IgD-negative memory B cell (primary cell): ENCODE data around the gene KCNQ1. TPM values are rescaled to one million over a fixed set of nuclear protein-coding genes. Genes with fewer than 3 reads are reported as not detected.

Source experiments
- H3K27ac Mint-ChIP-seq, 3 donors: one replicate each; pipeline ENCODE4 v1.8.0; 2020 to 2022; ENCODE audit warnings: mild to moderate bottlenecking in 3 of 3, mixed read lengths in 3 of 3, moderate library complexity in 1 of 3
- H3K27me3 Mint-ChIP-seq: one replicate; pipeline ENCODE4 v1.8.0; 2021; ENCODE audit warnings: mixed read lengths
- H3K36me3 Mint-ChIP-seq: one replicate; pipeline ENCODE4 v1.8.0; 2020; ENCODE audit warnings: mild to moderate bottlenecking, mixed read lengths
- H3K4me1 Mint-ChIP-seq, 3 donors: one replicate each; pipeline ENCODE4 v1.8.0; 2020 to 2022; ENCODE audit warnings: mixed read lengths in 3 of 3, mild to moderate bottlenecking in 1 of 3
- H3K4me3 Mint-ChIP-seq, 4 donors: one replicate each; pipeline ENCODE4 v1.8.0; 2020 to 2022; ENCODE audit warnings: mild to moderate bottlenecking in 4 of 4, mixed read lengths in 4 of 4, moderate library complexity in 3 of 4
- H3K9me3 Mint-ChIP-seq, 3 donors: one replicate each; pipeline ENCODE4 v1.8.0; 2020 to 2021; ENCODE audit warnings: mixed read lengths in 3 of 3, mild to moderate bottlenecking in 1 of 3
- polyA plus RNA-seq: library from polyadenylated mRNA; unstranded; fragments of 300-500 nt; fragmentation: Illumina TruSeq; gene quantifications from one replicate; pipeline ENCODE4 v1.2.3, GENCODE V29; 2021

Gene KCNQ1
- polyA plus RNA-seq, 1 donor from 2014 or later: 20.5 TPM

- Mint-ChIP-seq H3K9me3 (no peaks in the 10 kb centered on the region), H3K4me3 (peak overlapping the region in 2 of 4 donors; percentile 30 to 48), H3K4me1 (peaks cover 3 to 8% (median 7%) of the 10 kb centered on the region in 3 donors), H3K27ac (peak overlapping the region in 2 of 3 donors; percentile 23 to 78), H3K36me3 (no peaks in the 10 kb centered on the region), H3K27me3 (no peaks in the 10 kb centered on the region)
Observed at GRCh38 chr11:2404735-2405196, 40.0 kb upstream of the KCNQ1 start.

- no peaks in the 10 kb centered on the region for H3K9me3 Mint-ChIP-seq
- H3K27ac Mint-ChIP-seq: peak overlapping the region in 1 of 3 donors; percentile 43
- no peaks in the 10 kb centered on the region for H3K27me3 Mint-ChIP-seq
- H3K4me1 Mint-ChIP-seq: peaks cover 0 to 4% (median 2%) of the 10 kb centered on the region in 3 donors
- no peak overlapping the region for H3K4me3 Mint-ChIP-seq
- H3K36me3 Mint-ChIP-seq: no peaks in the 10 kb centered on the region
Observed at GRCh38 chr11:2406451-2406850, 38.4 kb upstream of the KCNQ1 start.

GRCh38 chr11:2406878-2407410 lies 37.9 kb upstream of the KCNQ1 start:
- no peaks in the 10 kb centered on the region for H3K27me3 Mint-ChIP-seq
- H3K27ac Mint-ChIP-seq: peak overlapping the region in 1 of 3 donors; percentile 43
- no peak overlapping the region for H3K4me3 Mint-ChIP-seq
- H3K9me3 Mint-ChIP-seq: no peaks in the 10 kb centered on the region
- H3K36me3 Mint-ChIP-seq: no peaks in the 10 kb centered on the region
- H3K4me1 Mint-ChIP-seq: peaks cover 0 to 2% (median 2%) of the 10 kb centered on the region in 3 donors

- peaks cover 0 to 2% (median 0%) of the 10 kb centered on the region in 3 donors for H3K4me1 Mint-ChIP-seq
- no peaks in the 10 kb centered on the region for H3K36me3 Mint-ChIP-seq
- H3K9me3 Mint-ChIP-seq: no peaks in the 10 kb centered on the region
- H3K27me3 Mint-ChIP-seq: no peaks in the 10 kb centered on the region
- peak overlapping the region in 1 of 3 donors; percentile 74 for H3K27ac Mint-ChIP-seq
- H3K4me3 Mint-ChIP-seq: peak overlapping the region in 1 of 4 donors; percentile 17
Observed at GRCh38 chr11:2408671-2409070, 36.1 kb upstream of the KCNQ1 start.

- Mint-ChIP-seq H3K27ac (peak overlapping the region in 1 of 3 donors; percentile 74), H3K36me3 (no peaks in the 10 kb centered on the region), H3K4me3 (no peak overlapping the region), H3K4me1 (peaks cover 0 to 2% (median 0%) of the 10 kb centered on the region in 3 donors), H3K27me3 (no peaks in the 10 kb centered on the region), H3K9me3 (no peaks in the 10 kb centered on the region)
Observed at GRCh38 chr11:2409126-2409525, 35.7 kb upstream of the KCNQ1 start.

- Mint-ChIP-seq H3K27me3 (no peaks in the 10 kb centered on the region), H3K4me1 (peaks cover 0 to 2% (median 0%) of the 10 kb centered on the region in 3 donors), H3K4me3 (no peak overlapping the region), H3K9me3 (no peaks in the 10 kb centered on the region), H3K27ac (no peak overlapping the region), H3K36me3 (no peaks in the 10 kb centered on the region)
Observed at GRCh38 chr11:2409611-2410468, 35.0 kb upstream of the KCNQ1 start.

GRCh38 chr11:2410616-2411015 lies 34.2 kb upstream of the KCNQ1 start:
- Mint-ChIP-seq H3K4me1 (peaks cover 0 to 2% (median 0%) of the 10 kb centered on the region in 3 donors), H3K9me3 (no peaks in the 10 kb centered on the region), H3K27ac (no peak overlapping the region), H3K4me3 (no peak overlapping the region), H3K27me3 (no peaks in the 10 kb centered on the region), H3K36me3 (no peaks in the 10 kb centered on the region)

GRCh38 chr11:2411446-2412305 lies 33.1 kb upstream of the KCNQ1 start:
- H3K36me3 Mint-ChIP-seq: no peaks in the 10 kb centered on the region
- H3K4me3 Mint-ChIP-seq: no peak overlapping the region
- H3K9me3 Mint-ChIP-seq: no peaks in the 10 kb centered on the region
- H3K4me1 Mint-ChIP-seq: peaks cover 0 to 2% (median 0%) of the 10 kb centered on the region in 3 donors
- no peak overlapping the region for H3K27ac Mint-ChIP-seq
- H3K27me3 Mint-ChIP-seq: no peaks in the 10 kb centered on the region

- no peaks in the 10 kb centered on the region for H3K9me3 Mint-ChIP-seq
- H3K4me3 Mint-ChIP-seq: no peak overlapping the region
- H3K27me3 Mint-ChIP-seq: no peaks in the 10 kb centered on the region
- H3K27ac Mint-ChIP-seq: no peak overlapping the region
- H3K4me1 Mint-ChIP-seq: peaks cover 0 to 2% (median 0%) of the 10 kb centered on the region in 3 donors
- H3K36me3 Mint-ChIP-seq: no peaks in the 10 kb centered on the region
Observed at GRCh38 chr11:2412323-2412722, 32.5 kb upstream of the KCNQ1 start.

GRCh38 chr11:2413742-2414579 lies 30.8 kb upstream of the KCNQ1 start:
- Mint-ChIP-seq H3K4me1 (no peaks in the 10 kb centered on the region), H3K36me3 (no peaks in the 10 kb centered on the region), H3K9me3 (no peaks in the 10 kb centered on the region), H3K4me3 (peak overlapping the region in 1 of 4 donors; percentile 39), H3K27me3 (no peaks in the 10 kb centered on the region), H3K27ac (no peak overlapping the region)

- Mint-ChIP-seq H3K36me3 (no peaks in the 10 kb centered on the region), H3K4me3 (no peak overlapping the region)
Observed at GRCh38 chr11:2414616-2415015, 30.2 kb upstream of the KCNQ1 start.

GRCh38 chr11:2415171-2415570 lies 29.6 kb upstream of the KCNQ1 start:
- Mint-ChIP-seq H3K27me3 (no peaks in the 10 kb centered on the region), H3K4me3 (no peak overlapping the region), H3K9me3 (no peaks in the 10 kb centered on the region), H3K4me1 (peaks cover 2 to 3% (median 3%) of the 10 kb centered on the region in 3 donors), H3K36me3 (no peaks in the 10 kb centered on the region), H3K27ac (no peak overlapping the region)

More at GRCh38 chr11:2414616-2415015, 30.2 kb upstream of the KCNQ1 start:
- Mint-ChIP-seq H3K4me1 (peaks cover under 1% of the 10 kb centered on the region in 3 donors), H3K27ac (no peak overlapping the region), H3K27me3 (no peaks in the 10 kb centered on the region), H3K9me3 (no peaks in the 10 kb centered on the region)

- no peaks in the 10 kb centered on the region for H3K27me3 Mint-ChIP-seq
- H3K36me3 Mint-ChIP-seq: no peaks in the 10 kb centered on the region
- H3K4me3 Mint-ChIP-seq: no peak overlapping the region
- H3K4me1 Mint-ChIP-seq: peaks cover 3 to 5% (median 4%) of the 10 kb centered on the region in 3 donors
- no peaks in the 10 kb centered on the region for H3K9me3 Mint-ChIP-seq
- H3K27ac Mint-ChIP-seq: no peak overlapping the region
Observed at GRCh38 chr11:2415601-2416380, 29.0 kb upstream of the KCNQ1 start.
